Fibroblast of lung (primary cell): ENCODE data around the gene UBAC1.

Source experiments
- EZH2 ChIP-seq: IDR thresholded peaks from 2 replicates; pipeline ENCODE4 v1.5.1; 2012; ENCODE audit warnings: low read length, control low read depth, mild to moderate bottlenecking; ENCODE audit errors: missing control alignments
- TF ChIP-seq, protein P1 (sequence below), 2 donors: IDR thresholded peaks in 1 of 2; conservative IDR thresholded peaks in 1 of 2; 1 replicate in 1 of 2; 2 replicates in 1 of 2; pipeline ENCODE4 v1.5.1; 2011 to 2012; ENCODE audit warnings: low read length in 2 of 2, control low read depth in 1 of 2, inconsistent platforms in 1 of 2, low read depth in 1 of 2, mild to moderate bottlenecking in 1 of 2

DNA sequence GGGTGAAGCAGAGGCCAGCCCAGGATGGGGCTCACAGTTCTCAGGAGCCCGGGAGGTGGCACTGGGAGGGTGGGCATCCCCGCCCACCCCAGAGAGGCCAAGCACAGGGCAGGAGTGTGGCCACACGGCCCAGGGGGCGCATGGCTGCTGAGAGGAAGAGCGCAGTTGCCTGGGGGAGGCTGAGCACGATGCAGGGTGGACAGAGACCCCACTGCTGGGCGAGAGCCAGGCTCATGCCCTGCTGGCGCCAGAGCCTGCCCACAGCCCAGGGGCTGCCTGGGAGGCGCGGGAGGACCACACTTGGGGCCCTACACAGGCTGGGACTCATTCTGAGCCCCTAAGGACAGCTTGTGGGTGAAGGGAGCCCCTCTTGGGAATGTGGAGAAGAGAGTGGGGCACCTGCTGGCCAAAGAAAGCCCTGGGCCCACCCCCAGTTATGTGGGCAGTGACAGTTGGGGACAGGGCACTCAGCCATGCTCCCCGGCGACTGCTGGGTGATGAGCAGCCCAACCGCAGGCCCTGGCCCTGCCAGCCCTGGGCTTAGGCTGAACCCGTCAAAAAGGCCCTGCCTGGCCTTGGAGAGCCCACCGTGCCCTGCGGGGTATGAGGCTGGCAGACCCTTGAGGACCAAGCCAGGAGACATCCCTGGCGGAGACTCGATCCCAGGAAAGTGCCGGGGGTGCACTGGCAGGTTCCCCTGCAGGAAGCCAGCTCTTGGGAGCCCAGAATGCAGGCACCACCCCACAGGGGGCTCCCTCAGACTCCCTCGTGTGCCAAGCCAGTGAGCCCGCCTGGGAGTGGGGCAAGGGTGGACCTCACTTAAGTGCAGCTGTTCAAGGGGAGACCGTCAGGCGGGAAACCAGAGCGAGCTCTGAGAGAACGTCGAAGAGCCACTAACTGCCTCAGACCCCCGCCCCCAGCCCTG is 32.2 kb downstream of the UBAC1 start:
- TF ChIP-seq, protein P1, sequence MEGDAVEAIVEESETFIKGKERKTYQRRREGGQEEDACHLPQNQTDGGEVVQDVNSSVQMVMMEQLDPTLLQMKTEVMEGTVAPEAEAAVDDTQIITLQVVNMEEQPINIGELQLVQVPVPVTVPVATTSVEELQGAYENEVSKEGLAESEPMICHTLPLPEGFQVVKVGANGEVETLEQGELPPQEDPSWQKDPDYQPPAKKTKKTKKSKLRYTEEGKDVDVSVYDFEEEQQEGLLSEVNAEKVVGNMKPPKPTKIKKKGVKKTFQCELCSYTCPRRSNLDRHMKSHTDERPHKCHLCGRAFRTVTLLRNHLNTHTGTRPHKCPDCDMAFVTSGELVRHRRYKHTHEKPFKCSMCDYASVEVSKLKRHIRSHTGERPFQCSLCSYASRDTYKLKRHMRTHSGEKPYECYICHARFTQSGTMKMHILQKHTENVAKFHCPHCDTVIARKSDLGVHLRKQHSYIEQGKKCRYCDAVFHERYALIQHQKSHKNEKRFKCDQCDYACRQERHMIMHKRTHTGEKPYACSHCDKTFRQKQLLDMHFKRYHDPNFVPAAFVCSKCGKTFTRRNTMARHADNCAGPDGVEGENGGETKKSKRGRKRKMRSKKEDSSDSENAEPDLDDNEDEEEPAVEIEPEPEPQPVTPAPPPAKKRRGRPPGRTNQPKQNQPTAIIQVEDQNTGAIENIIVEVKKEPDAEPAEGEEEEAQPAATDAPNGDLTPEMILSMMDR (conservative IDR thresholded peaks at IDR 0.05 in 1 of 2, IDR thresholded peaks at IDR 0.05 in 1 of 2; ENCODE audit: low read depth in 1 of 2, low read length in 2 of 2), result no peak
- TF ChIP-seq EZH2, result no peak
